ENCODE results near the gene TARP.
"Not testable (repeated sequence)": the region's sequence is repeated elsewhere in the genome, so short reads cannot be mapped to it uniquely, and the experiment has no call there.

TARP gene

DNA sequence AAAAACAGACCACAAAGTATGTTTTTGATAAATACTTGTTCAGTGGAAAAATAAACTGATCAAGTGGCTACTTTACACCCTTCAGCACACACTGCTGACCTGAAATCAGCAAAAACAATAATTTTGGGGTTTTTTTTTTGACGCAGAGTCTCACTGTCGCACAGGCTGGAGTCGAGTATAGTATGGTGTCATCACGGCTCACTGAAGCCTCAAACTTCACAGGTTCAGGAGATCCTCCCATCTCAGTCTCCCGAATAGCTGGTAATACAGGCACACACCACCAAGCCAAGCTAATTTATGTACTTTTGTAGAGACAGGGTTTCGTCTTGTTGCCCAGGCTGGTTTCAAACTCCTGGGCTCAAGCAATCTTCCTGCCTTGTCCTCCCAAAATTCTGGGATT is 30.6 kb downstream of the TARP start:
- WGBS, 2 donors = 67 to 76% methylated on average over 6 of the region's 6 CpGs
- no peak for DNase-seq
- no peaks in the 10 kb centered on the region for H3K27me3 ChIP-seq
- H3K9me3 ChIP-seq = no peaks in the 10 kb centered on the region
- H3K4me1 ChIP-seq = no peaks in the 10 kb centered on the region
- H3K27ac ChIP-seq = no peak overlapping the region
- no peak for TF ChIP-seq POLR2A (IDR thresholded peaks at IDR 0.05)
- H3K36me3 ChIP-seq (ENCODE audit: low read depth, missing control alignments) = no peaks in the 10 kb centered on the region
- no peak overlapping the region for H3K4me3 ChIP-seq
- intact Hi-C loops (cut with DNase I; ENCODE audit: low total_unique reads) = no loop called here

DNA sequence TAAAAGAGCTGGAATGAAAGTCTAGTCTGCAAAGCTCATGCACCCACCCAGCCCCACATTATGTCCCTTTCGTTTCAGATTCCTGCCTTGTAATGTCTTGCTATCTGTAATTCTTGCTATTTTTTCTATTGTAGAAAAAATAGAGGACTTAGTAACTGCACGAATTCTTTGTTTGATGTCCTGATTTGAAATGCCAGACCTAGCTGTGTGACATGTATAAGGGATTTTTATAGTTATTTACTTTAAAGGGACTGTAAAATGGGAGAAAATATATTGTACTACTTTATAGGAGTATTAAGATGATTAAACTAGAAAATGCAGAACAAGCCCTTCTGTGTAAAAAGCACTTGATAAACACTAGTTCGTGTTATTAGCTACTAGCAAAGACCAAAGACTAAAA is 32.4 kb downstream of the TARP start:
- intact Hi-C loops (cut with DNase I; ENCODE audit: low total_unique reads) = no loop called here
- Histone ChIP-seq H3K36me3 (ENCODE audit: low read depth, missing control alignments) (no peaks in the 10 kb centered on the region), H3K4me3 (no peak overlapping the region), H3K4me1 (no peaks in the 10 kb centered on the region), H3K9me3 (no peaks in the 10 kb centered on the region), H3K27me3 (no peaks in the 10 kb centered on the region), H3K27ac (no peak overlapping the region)
- WGBS, 2 donors = 53 to 57% methylated on average over 3 of the region's 3 CpGs
- TF ChIP-seq POLR2A (IDR thresholded peaks at IDR 0.05) = no peak
- TF ChIP-seq, protein P1, sequence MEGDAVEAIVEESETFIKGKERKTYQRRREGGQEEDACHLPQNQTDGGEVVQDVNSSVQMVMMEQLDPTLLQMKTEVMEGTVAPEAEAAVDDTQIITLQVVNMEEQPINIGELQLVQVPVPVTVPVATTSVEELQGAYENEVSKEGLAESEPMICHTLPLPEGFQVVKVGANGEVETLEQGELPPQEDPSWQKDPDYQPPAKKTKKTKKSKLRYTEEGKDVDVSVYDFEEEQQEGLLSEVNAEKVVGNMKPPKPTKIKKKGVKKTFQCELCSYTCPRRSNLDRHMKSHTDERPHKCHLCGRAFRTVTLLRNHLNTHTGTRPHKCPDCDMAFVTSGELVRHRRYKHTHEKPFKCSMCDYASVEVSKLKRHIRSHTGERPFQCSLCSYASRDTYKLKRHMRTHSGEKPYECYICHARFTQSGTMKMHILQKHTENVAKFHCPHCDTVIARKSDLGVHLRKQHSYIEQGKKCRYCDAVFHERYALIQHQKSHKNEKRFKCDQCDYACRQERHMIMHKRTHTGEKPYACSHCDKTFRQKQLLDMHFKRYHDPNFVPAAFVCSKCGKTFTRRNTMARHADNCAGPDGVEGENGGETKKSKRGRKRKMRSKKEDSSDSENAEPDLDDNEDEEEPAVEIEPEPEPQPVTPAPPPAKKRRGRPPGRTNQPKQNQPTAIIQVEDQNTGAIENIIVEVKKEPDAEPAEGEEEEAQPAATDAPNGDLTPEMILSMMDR (IDR thresholded peaks at IDR 0.05) = no peak
- no peak for DNase-seq

DNA sequence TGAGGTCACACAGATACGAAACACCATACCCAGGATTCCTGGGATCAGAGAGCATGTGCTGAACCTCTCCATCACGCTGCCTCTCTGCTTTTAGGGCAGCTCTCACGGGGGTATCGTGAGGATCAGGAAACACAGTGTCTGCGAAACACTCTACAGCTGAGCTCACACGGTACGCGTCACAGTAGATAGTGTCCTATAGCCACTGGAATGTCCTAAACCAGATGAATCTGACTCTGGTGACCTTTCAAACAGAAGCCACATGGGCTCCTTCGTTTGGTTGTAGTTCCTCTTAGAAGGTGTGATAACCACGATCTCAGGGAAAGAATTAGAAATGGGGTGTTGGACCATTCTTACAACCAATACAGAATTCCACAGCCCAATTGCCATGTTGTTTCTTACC is 34.3 kb downstream of the TARP start:
- H3K9me3 ChIP-seq; H3K27me3 ChIP-seq; H3K4me1 ChIP-seq; DNase-seq; H3K36me3 ChIP-seq (ENCODE audit: low read depth, missing control alignments); H3K27ac ChIP-seq; H3K4me3 ChIP-seq; intact Hi-C loops (cut with DNase I; ENCODE audit: low total_unique reads): not testable (repeated sequence)
- WGBS, 2 donors = 93 to 96% methylated on average over 10 of the region's 10 CpGs

DNA sequence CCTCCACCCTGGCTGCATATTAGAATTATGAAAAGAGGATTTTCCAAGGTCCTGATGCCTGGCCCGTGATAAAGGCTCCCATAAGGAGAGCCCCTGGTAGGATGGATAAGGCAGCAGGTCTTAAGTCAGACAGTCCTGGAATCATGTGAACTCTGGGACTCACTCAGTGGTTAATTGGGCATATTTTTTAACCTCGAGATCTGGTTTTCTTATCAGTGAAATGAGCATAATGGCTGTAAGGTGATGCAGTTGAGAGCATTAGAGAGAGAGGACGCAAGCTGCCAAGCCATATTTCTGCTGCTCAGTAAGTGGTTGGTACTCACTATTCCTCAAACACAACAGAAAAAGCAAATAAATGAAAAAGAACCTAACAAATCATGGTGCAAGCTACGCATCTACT is 37.8 kb downstream of the TARP start:
- Histone ChIP-seq H3K4me3 (no peak overlapping the region), H3K36me3 (ENCODE audit: low read depth, missing control alignments) (no peaks in the 10 kb centered on the region), H3K27ac (no peak overlapping the region), H3K4me1 (no peaks in the 10 kb centered on the region), H3K9me3 (no peaks in the 10 kb centered on the region), H3K27me3 (no peaks in the 10 kb centered on the region)
- intact Hi-C loops (cut with DNase I; ENCODE audit: low total_unique reads) = no loop called here
- 59 to 77% methylated on average over 4 of the region's 4 CpGs for WGBS, 2 donors
- TF ChIP-seq, protein P1 (IDR thresholded peaks at IDR 0.05) = no peak
- no peak for TF ChIP-seq POLR2A (IDR thresholded peaks at IDR 0.05)
- no peak for DNase-seq

DNA sequence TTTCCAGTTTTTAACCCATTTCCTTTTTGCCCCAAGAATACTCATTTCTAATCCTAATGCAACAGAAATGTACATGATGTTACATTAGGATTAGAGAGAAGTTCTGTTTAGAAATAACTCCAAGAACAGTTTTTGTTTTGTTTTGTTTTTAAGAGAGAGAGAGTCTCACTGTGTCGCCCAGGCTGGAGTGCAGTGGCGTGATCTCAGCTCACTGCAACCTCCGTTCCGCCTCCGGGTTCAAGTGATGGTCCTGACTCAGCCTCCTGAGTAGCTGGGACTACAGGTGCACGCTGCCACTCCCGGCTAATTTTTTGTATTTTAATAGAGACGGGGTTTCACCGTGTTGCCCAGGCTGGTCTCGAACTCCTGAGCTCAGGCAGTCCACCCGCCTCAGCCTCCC is 38.7 kb downstream of the TARP start:
- intact Hi-C loops (cut with DNase I; ENCODE audit: low total_unique reads); H3K27me3 ChIP-seq; DNase-seq; H3K36me3 ChIP-seq (ENCODE audit: low read depth, missing control alignments); H3K27ac ChIP-seq; H3K4me1 ChIP-seq; H3K4me3 ChIP-seq; H3K9me3 ChIP-seq: not testable (repeated sequence)
- 86 to 94% methylated on average over 11 of the region's 11 CpGs for whole genome bisulfite sequencing, 2 donors

DNA sequence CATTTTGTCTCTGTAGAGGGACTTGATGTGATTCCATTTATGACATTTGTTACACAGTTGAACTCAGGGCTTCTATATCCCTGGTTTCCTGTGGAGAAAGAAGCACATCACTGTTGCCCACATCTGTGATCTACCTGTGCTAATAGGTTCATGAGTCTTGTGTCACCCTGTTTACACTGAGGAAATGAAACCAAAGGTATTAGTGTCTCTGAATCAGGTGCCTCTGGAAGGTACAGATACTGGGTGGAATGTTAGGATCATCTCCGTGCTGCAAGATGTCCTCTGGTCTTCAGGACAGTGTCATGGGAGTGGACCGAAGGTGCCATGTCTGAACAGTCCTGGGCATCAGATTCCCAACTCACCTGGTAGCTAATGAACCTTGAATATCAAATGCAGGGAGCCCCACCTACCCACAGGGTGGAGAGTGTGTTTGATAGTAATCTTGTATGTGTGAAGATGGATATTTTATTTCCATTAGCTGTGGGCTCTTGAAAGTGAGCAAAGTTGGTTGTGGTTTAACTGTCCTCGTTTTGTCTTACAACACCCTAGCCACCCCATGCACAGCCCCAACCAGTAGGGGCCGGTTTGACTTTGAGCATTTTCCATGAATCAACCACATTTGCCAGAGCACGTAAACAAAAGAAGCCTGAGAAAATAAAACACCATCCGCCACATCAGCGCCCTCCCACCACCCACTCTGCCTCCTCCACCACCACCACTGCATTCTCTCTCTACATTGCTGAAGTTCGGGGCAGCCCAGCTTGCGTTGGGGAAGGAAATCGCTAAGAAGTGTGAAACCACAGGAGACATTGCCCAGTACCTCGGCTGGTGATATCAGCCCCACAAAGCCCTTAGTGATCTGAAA is 40.7 kb downstream of the TARP start:
- no peak for DNase-seq
- intact Hi-C loops (cut with DNase I; ENCODE audit: low total_unique reads) = no loop called here

More for the DNA sequence above, 40.7 kb downstream of the TARP start:
- H3K4me1 ChIP-seq = no peaks in the 10 kb centered on the region
- TF ChIP-seq, protein P1 (IDR thresholded peaks at IDR 0.05) = no peak
- TF ChIP-seq POLR2A (IDR thresholded peaks at IDR 0.05) = no peak
- 82 to 90% methylated on average over 11 of the region's 11 CpGs for WGBS, 2 donors
- no peak overlapping the region for H3K27ac ChIP-seq
- H3K36me3 ChIP-seq (ENCODE audit: low read depth, missing control alignments) = no peaks in the 10 kb centered on the region
- no peaks in the 10 kb centered on the region for H3K27me3 ChIP-seq
- no peak overlapping the region for H3K4me3 ChIP-seq
- no peaks in the 10 kb centered on the region for H3K9me3 ChIP-seq
